Measurements from ENCODE around the gene SMC6.

- no peak for TF ChIP-seq CTCF (IDR thresholded peaks at IDR 0.05 in 4 of 5, conservative IDR thresholded peaks at IDR 0.05 in 1 of 5)
- no peak for TF ChIP-seq POLR2A (IDR thresholded peaks at IDR 0.05)
These were observed 90.9 kb downstream of the SMC6 start for GRCh38 chr2:17662723-17663122.
